ENCODE measurements around the gene DPF1. TPM values are rescaled to one million over a fixed set of nuclear protein-coding genes. Genes with fewer than 3 reads are reported as not detected.

Gene DPF1
- total RNA-seq, 2 experiments from 2014 or later, result 0.14 to 0.31 TPM

- ATAC-seq (ENCODE audit: low read depth) (no peak), DNase-seq (no peak)
- Mint-ChIP-seq H3K4me3 (no peak overlapping the region), H3K9me3 (peaks cover 5% of the 10 kb centered on the region), H3K36me3 (peaks cover 1% of the 10 kb centered on the region), H3K27ac (no peak overlapping the region), H3K4me1 (no peaks in the 10 kb centered on the region), H3K27me3 (no peaks in the 10 kb centered on the region)
- POLR2A ChIA-PET, result no interaction called here
Observed at GRCh38 chr19:38175422-38175821, 48.6 kb downstream of the DPF1 start.

- POLR2A ChIA-PET, result no interaction called here
- H3K27ac Mint-ChIP-seq, result peak overlapping the region; percentile 13
- no peaks in the 10 kb centered on the region for H3K4me1 Mint-ChIP-seq
Observed at GRCh38 chr19:38173291-38174041, 50.6 kb downstream of the DPF1 start.

GRCh38 chr19:38172001-38172400, 52.0 kb downstream of the DPF1 start:
- H3K27me3 Mint-ChIP-seq, result no peaks in the 10 kb centered on the region
- H3K4me1 Mint-ChIP-seq, result no peaks in the 10 kb centered on the region
- no peaks in the 10 kb centered on the region for H3K36me3 Mint-ChIP-seq
- no peak overlapping the region for H3K27ac Mint-ChIP-seq
- DNase-seq, result no peak
- H3K9me3 Mint-ChIP-seq, result no peaks in the 10 kb centered on the region
- no peak for ATAC-seq (ENCODE audit: low read depth)
- POLR2A ChIA-PET, result interaction anchor here (0.5 kb wide), 1 partner anchor 228 kb away, joined by 4 read pairs; no protein-coding TSS in a partner anchor
- no peak overlapping the region for H3K4me3 Mint-ChIP-seq

More at GRCh38 chr19:38173291-38174041, 50.6 kb downstream of the DPF1 start:
- Mint-ChIP-seq H3K27me3 (no peaks in the 10 kb centered on the region), H3K36me3 (no peaks in the 10 kb centered on the region), H3K9me3 (no peaks in the 10 kb centered on the region), H3K4me3 (no peak overlapping the region)
- ATAC-seq (ENCODE audit: low read depth) (no peak), DNase-seq (no peak)

- H3K27me3 Mint-ChIP-seq, result no peaks in the 10 kb centered on the region
- H3K27ac Mint-ChIP-seq, result no peak overlapping the region
- no peaks in the 10 kb centered on the region for H3K9me3 Mint-ChIP-seq
- H3K4me3 Mint-ChIP-seq, result no peak overlapping the region
- H3K4me1 Mint-ChIP-seq, result no peaks in the 10 kb centered on the region
- H3K36me3 Mint-ChIP-seq, result no peaks in the 10 kb centered on the region
- POLR2A ChIA-PET, result no interaction called here
- DNase-seq (no peak), ATAC-seq (ENCODE audit: low read depth) (no peak)
Observed at GRCh38 chr19:38170334-38170733, 53.7 kb downstream of the DPF1 start.

- no peak overlapping the region for H3K4me3 Mint-ChIP-seq
- ATAC-seq (ENCODE audit: low read depth), result no peak
- no peaks in the 10 kb centered on the region for H3K9me3 Mint-ChIP-seq
- H3K27me3 Mint-ChIP-seq, result no peaks in the 10 kb centered on the region
- POLR2A ChIA-PET, result no interaction called here
- peaks cover 10% of the 10 kb centered on the region for H3K36me3 Mint-ChIP-seq
- no peaks in the 10 kb centered on the region for H3K4me1 Mint-ChIP-seq
- no peak for DNase-seq
- no peak overlapping the region for H3K27ac Mint-ChIP-seq
Observed at GRCh38 chr19:38168637-38169036, 55.4 kb downstream of the DPF1 start.

GRCh38 chr19:38165335-38165734, 58.7 kb downstream of the DPF1 start:
- DNase-seq, result no peak
- Mint-ChIP-seq H3K9me3 (peaks cover 2% of the 10 kb centered on the region), H3K4me1 (no peaks in the 10 kb centered on the region), H3K27ac (no peak overlapping the region), H3K4me3 (no peak overlapping the region), H3K36me3 (peaks cover 34% of the 10 kb centered on the region), H3K27me3 (no peaks in the 10 kb centered on the region)
- ATAC-seq (ENCODE audit: low read depth), result no peak
- POLR2A ChIA-PET, result no interaction called here

- H3K36me3 Mint-ChIP-seq, result peaks cover 34% of the 10 kb centered on the region
- H3K4me1 Mint-ChIP-seq, result no peaks in the 10 kb centered on the region
- no peak overlapping the region for H3K4me3 Mint-ChIP-seq
- no peak for ATAC-seq (ENCODE audit: low read depth)
- peaks cover 2% of the 10 kb centered on the region for H3K9me3 Mint-ChIP-seq
- no peaks in the 10 kb centered on the region for H3K27me3 Mint-ChIP-seq
- POLR2A ChIA-PET, result no interaction called here
- DNase-seq, result no peak
- no peak overlapping the region for H3K27ac Mint-ChIP-seq
Observed at GRCh38 chr19:38164526-38164925, 59.5 kb downstream of the DPF1 start.

- no peaks in the 10 kb centered on the region for H3K27me3 Mint-ChIP-seq
- H3K4me1 Mint-ChIP-seq, result no peaks in the 10 kb centered on the region
- peaks cover 2% of the 10 kb centered on the region for H3K9me3 Mint-ChIP-seq
- DNase-seq, result no peak
- peaks cover 34% of the 10 kb centered on the region for H3K36me3 Mint-ChIP-seq
- H3K4me3 Mint-ChIP-seq, result no peak overlapping the region
- H3K27ac Mint-ChIP-seq, result no peak overlapping the region
- POLR2A ChIA-PET, result no interaction called here
- no peak for ATAC-seq (ENCODE audit: low read depth)
Observed at GRCh38 chr19:38163419-38164290, 60.4 kb downstream of the DPF1 start.

GRCh38 chr19:38162632-38163031, 61.4 kb downstream of the DPF1 start:
- ATAC-seq (ENCODE audit: low read depth), result no peak
- DNase-seq, result no peak
- POLR2A ChIA-PET, result no interaction called here
- no peak overlapping the region for H3K4me3 Mint-ChIP-seq
- H3K36me3 Mint-ChIP-seq, result peaks cover 34% of the 10 kb centered on the region
- H3K9me3 Mint-ChIP-seq, result peaks cover 2% of the 10 kb centered on the region
- no peak overlapping the region for H3K27ac Mint-ChIP-seq
- no peaks in the 10 kb centered on the region for H3K27me3 Mint-ChIP-seq
- H3K4me1 Mint-ChIP-seq, result no peaks in the 10 kb centered on the region

GRCh38 chr19:38162094-38162493, 61.9 kb downstream of the DPF1 start:
- DNase-seq, result no peak
- peaks cover 2% of the 10 kb centered on the region for H3K9me3 Mint-ChIP-seq
- no peak overlapping the region for H3K4me3 Mint-ChIP-seq
- H3K27ac Mint-ChIP-seq, result no peak overlapping the region
- no peaks in the 10 kb centered on the region for H3K27me3 Mint-ChIP-seq
- no peaks in the 10 kb centered on the region for H3K4me1 Mint-ChIP-seq
- no peak for ATAC-seq (ENCODE audit: low read depth)
- POLR2A ChIA-PET, result no interaction called here
- H3K36me3 Mint-ChIP-seq, result peaks cover 34% of the 10 kb centered on the region

Other genes with a start within 250 kb of the DPF1 start
- gene PPP1R14A, start 32.2 kb upstream of the DPF1 start, total RNA-seq, result not detected
- 10 to 100 TPM; 50.3 to 60.9 TPM for gene SPINT2, start 40.4 kb upstream of the DPF1 start, total RNA-seq
- not detected for gene C19orf33, start 80.0 kb upstream of the DPF1 start, total RNA-seq
- gene YIF1B, start 91.7 kb upstream of the DPF1 start, total RNA-seq, result 10 to 100 TPM; 59.9 to 65.5 TPM
- 10 to 100 TPM; 12.9 to 13.3 TPM for gene KCNK6, start 95.6 kb upstream of the DPF1 start, total RNA-seq
- 10 to 100 TPM; 11.9 to 12.4 TPM for gene CATSPERG, start 111.6 kb upstream of the DPF1 start, total RNA-seq
- 100 to 1,000 TPM; 127 to 131 TPM for gene PSMD8, start 150.3 kb upstream of the DPF1 start, total RNA-seq
- not detected for gene GGN, start 163.8 kb upstream of the DPF1 start, total RNA-seq
- 1 to 10 TPM; 1.8 to 2.6 TPM for gene SPRED3, start 164.5 kb upstream of the DPF1 start, total RNA-seq
- 10 to 100 TPM; 32.5 to 37.7 TPM for gene FAM98C, start 178.9 kb upstream of the DPF1 start, total RNA-seq
- gene RASGRP4, start 202.0 kb upstream of the DPF1 start, total RNA-seq, result under 1 TPM; 0.31 to 0.80 TPM
- 1 to 10 TPM; 2.9 to 3.5 TPM for gene RYR1, start 209.5 kb upstream of the DPF1 start, total RNA-seq